ENCODE results near the gene ATP5PF. TPM values are rescaled to one million over a fixed set of nuclear protein-coding genes. Genes with fewer than 3 reads are reported as not detected.
A peak's percentile ranks its signal among the peaks of the same experiment; 100 is the strongest.

Gene ATP5PF
- total and polyA plus RNA-seq, 2 experiments from 2014 or later: 127 to 751 TPM

DNA sequence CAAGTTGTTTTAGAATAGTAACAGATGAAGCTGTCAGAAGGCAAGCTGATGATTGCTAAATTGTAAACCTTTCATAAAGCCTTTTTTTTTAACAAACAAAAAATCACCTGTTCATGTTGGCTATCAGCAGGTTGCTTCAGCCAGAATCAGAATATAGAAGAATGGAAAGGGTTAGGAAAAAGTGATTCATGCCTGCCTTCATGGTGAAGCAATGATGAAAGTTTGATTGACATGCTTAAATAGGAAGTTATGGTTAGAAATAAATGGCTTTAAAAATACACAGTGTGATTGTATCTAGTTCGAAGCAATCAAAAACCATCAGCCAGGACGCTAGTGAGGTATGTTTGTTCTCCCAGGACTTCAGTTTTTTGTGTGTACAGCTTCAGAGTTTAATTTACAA lies 38.0 kb upstream of the ATP5PF start:
- Mint-ChIP-seq H3K27me3 (ENCODE audit: insufficient read depth, low read depth, poor library complexity) (no peaks in the 10 kb centered on the region), H3K4me3 (no peak overlapping the region), H3K4me1 (no peaks in the 10 kb centered on the region), H3K9me3 (no peaks in the 10 kb centered on the region), H3K27ac (no peak overlapping the region), H3K36me3 (ENCODE audit: low read depth) (no peaks in the 10 kb centered on the region)
- no peak overlapping the region for H3K4me2 ChIP-seq
- H4K20me1 ChIP-seq (replicated peaks; ENCODE audit: insufficient read depth): no peaks in the 10 kb centered on the region
- peak overlapping the region; percentile 10; the same call in 1 of the 2 replicates for H3K27ac ChIP-seq (ENCODE audit: low read depth)
- TF ChIP-seq EZH2phosphoT487 (IDR thresholded peaks at IDR 0.05; ENCODE audit: unreplicated experiment): no peak
- TF ChIP-seq, protein P1, sequence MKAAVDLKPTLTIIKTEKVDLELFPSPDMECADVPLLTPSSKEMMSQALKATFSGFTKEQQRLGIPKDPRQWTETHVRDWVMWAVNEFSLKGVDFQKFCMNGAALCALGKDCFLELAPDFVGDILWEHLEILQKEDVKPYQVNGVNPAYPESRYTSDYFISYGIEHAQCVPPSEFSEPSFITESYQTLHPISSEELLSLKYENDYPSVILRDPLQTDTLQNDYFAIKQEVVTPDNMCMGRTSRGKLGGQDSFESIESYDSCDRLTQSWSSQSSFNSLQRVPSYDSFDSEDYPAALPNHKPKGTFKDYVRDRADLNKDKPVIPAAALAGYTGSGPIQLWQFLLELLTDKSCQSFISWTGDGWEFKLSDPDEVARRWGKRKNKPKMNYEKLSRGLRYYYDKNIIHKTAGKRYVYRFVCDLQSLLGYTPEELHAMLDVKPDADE (IDR thresholded peaks at IDR 0.05): no peak
- no peak for TF ChIP-seq NANOG (IDR thresholded peaks at IDR 0.05; ENCODE audit: borderline replicate concordance)
- no peak for TF ChIP-seq POLR2AphosphoS5 (IDR thresholded peaks at IDR 0.05; ENCODE audit: low read depth)
- no peak for TF ChIP-seq ZNF331 (CRISPR knock-in tag; IDR thresholded peaks at IDR 0.05; ENCODE audit: low read depth)
- TF ChIP-seq REST (IDR thresholded peaks at IDR 0.05; ENCODE audit: unreplicated experiment): no peak
- TF ChIP-seq CREB1 (CRISPR knock-in tag; IDR thresholded peaks at IDR 0.05; ENCODE audit: low read depth): no peak
- no peak for TF ChIP-seq CTCF (conservative IDR thresholded peaks at IDR 0.05; ENCODE audit: low read depth in 2 of 2)
- TF ChIP-seq EZH2 (IDR thresholded peaks at IDR 0.05; ENCODE audit: low read depth, unreplicated experiment): no peak
- TF ChIP-seq ZNF114 (CRISPR knock-in tag; IDR thresholded peaks at IDR 0.05): no peak
- no peak for TF ChIP-seq ZNF462 (CRISPR knock-in tag; IDR thresholded peaks at IDR 0.05)
- no peak for TF ChIP-seq JUNB (IDR thresholded peaks at IDR 0.05; ENCODE audit: unreplicated experiment)
- TF ChIP-seq STAT1 (IDR thresholded peaks at IDR 0.05; ENCODE audit: unreplicated experiment): no peak
- no peaks in the 10 kb centered on the region for H3K36me3 ChIP-seq (ENCODE audit: insufficient read depth)
- H3K27me3 ChIP-seq (ENCODE audit: insufficient read depth): no peaks in the 10 kb centered on the region
- H3K4me1 ChIP-seq (ENCODE audit: insufficient read depth): no peaks in the 10 kb centered on the region
- H2AFZ ChIP-seq: no peak overlapping the region
- ATAC-seq: no peak
- no peaks in the 10 kb centered on the region for H3F3A ChIP-seq (replicated peaks; ENCODE audit: low read depth)
- H3K79me2 ChIP-seq (replicated peaks; ENCODE audit: insufficient read depth): no peaks in the 10 kb centered on the region
- DNase-seq (ENCODE audit: low spot score): no peak
- H3K9me2 ChIP-seq (ENCODE audit: insufficient read depth): no peaks in the 10 kb centered on the region
- H3K4me3 ChIP-seq: no peak overlapping the region
